SH-SY5Y (cell line): Measurements from ENCODE around the gene RACK1.

Experiments
- GATA2 ChIP-seq: IDR thresholded peaks from 2 replicates; pipeline ENCODE4 v1.6.1; 2011; ENCODE audit warnings: mild to moderate bottlenecking, low read depth, low read length
- GATA3 ChIP-seq: IDR thresholded peaks from 2 replicates; pipeline ENCODE4 v1.6.1; 2011; ENCODE audit warnings: low read depth, mild to moderate bottlenecking, low read length, moderate library complexity

DNA sequence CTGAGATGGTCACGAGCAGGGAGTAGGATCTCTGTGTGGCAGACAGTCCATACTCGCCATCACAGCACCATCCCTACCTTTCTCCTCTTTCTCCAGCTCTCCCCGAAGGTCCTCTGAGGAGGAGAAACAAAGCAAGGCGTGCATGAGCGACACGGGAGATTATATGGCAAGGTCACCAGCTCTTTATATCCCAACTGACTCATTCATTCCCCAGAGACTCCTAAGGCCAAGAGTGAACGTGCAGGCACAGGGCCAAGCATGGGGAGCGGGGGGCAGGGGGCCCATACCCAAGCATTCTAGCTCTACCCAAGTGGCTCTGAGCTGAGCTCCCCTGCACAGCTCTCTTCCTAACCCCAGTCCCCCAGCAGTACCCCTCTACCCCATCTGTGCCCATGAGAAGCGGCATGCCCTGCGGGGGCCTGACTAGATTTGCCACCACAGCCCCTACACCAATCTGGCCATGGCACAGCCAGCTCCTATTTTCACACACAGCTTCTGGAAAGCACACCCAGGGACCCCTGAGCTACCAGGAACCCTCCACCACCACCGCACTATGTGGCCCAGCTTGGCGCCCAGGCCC is 45.5 kb downstream of the RACK1 start:
- TF ChIP-seq GATA3, result no peak
- TF ChIP-seq GATA2, result no peak
